ENCODE results near the gene RETREG3. TPM values are rescaled to one million over a fixed set of nuclear protein-coding genes. Genes with fewer than 3 reads are reported as not detected.
"Not testable (repeated sequence)": the region's sequence is repeated elsewhere in the genome, so short reads cannot be mapped to it uniquely, and the experiment has no call there.

Gene RETREG3
- polyA plus RNA-seq, 4 donors, result 38.0 to 58.7 (median 46.7) TPM

DNA sequence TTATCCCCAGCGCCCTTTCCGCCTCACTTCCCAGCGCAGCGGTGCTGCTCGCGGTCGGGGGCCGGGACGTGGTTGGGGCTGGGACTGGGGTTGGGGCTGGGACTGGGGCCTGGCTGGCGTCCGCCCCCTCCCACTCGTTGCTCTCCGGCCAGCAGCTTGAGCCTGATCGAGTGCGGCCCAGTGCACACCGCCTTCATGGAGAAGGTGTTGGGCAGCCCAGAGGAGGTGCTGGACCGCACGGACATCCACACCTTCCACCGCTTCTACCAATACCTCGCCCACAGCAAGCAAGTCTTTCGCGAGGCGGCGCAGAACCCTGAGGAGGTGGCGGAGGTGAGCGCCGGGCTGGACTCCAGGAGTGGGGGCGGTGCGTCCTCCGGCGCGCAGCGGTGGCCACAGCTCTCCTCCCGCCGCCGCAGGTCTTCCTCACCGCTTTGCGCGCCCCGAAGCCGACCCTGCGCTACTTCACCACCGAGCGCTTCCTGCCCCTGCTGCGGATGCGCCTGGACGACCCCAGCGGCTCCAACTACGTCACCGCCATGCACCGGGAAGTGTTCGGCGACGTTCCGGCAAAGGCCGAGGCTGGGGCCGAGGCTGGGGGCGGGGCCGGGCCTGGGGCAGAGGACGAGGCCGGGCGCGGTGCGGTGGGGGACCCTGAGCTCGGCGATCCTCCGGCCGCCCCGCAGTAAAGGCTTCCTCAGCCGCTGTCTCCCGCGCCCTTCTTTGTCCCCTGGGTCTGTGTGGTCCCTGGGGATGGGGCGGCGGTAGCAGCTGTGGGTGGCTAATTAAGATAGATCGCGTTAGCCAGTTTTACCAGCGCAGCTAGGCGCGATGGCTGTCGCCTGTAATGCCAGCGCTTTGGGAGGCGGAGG is 54.7 kb downstream of the RETREG3 start:
- DNase-seq (ENCODE audit: low read depth in 4 of 4, low spot score in 3 of 4), result peak in 3 of 4 donors; percentile 67 to 81 (median 79)

DNA sequence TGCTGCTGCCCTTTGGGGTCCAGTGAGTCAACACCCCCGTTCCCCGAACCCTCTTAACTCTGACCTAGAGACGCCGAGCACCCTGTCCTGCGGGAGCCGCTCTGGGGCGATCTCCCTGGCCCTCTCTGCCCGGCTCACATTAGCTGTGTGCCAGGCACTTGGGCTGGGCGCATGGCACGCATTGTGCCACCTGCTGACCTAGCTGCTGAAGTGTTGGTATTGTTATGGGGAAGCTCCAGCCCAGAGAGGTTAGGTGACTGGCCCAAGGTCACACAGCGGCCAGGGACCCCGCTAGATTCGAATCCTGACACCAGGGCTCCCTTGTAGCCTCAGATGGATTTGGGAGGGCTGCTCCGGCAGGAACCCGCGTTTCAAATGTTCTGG is 55.3 kb downstream of the RETREG3 start:
- DNase-seq (ENCODE audit: low read depth in 4 of 4, low spot score in 3 of 4), result no peak

DNA sequence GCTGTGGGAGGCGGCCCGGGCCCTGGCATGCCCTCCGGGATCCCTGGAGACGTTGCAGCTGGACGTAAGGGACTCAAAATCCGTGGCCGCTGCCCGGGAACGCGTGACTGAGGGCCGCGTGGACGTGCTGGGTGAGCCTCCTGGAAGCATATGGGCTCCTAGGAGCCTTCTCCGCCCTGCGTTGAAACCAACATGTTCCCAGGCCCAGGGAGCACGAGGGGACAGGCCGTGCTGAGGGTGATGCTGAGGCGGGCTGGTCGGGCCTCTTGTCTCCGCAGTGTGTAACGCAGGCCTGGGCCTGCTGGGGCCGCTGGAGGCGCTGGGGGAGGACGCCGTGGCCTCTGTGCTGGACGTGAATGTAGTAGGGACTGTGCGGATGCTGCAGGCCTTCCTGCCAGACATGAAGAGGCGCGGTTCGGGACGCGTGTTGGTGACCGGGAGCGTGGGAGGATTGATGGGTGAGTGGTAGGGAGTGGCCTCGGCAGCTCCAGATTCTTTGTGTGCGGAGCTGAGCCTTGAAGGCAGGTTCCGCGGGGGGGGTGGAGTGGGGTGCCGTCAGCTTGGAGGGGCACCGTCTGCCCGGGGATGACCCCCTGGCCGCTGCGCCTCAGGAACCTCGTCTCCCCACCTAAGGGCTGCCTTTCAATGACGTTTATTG is 55.9 kb downstream of the RETREG3 start:
- no peak for DNase-seq (ENCODE audit: low read depth in 4 of 4, low spot score in 3 of 4)

DNA sequence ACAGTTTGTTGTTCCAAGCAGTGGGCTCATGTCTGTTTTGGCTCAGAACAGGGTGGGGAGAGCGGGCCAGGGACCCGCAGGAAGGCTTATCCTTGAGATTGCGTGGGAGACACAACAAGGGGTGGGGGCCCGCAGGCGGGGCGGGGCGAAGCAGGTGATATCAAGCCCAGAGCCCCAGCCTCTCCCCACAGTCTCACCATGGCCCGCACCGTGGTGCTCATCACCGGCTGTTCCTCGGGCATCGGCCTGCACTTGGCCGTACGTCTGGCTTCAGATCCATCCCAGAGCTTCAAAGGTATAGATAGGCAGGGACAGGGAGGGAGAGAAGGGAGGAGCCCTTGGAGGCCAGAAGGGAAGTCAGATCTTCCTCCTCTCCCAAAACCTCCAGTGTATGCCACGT is 56.4 kb downstream of the RETREG3 start, which contains the start of gene HSD17B1:
TSS of gene HSD17B1 (plus strand) at position 188 of the 400 bp plus-strand sequence. CDS start at position 199, 11 bp downstream.
- DNase-seq (ENCODE audit: low read depth in 4 of 4, low spot score in 3 of 4), result not testable (repeated sequence)

DNA sequence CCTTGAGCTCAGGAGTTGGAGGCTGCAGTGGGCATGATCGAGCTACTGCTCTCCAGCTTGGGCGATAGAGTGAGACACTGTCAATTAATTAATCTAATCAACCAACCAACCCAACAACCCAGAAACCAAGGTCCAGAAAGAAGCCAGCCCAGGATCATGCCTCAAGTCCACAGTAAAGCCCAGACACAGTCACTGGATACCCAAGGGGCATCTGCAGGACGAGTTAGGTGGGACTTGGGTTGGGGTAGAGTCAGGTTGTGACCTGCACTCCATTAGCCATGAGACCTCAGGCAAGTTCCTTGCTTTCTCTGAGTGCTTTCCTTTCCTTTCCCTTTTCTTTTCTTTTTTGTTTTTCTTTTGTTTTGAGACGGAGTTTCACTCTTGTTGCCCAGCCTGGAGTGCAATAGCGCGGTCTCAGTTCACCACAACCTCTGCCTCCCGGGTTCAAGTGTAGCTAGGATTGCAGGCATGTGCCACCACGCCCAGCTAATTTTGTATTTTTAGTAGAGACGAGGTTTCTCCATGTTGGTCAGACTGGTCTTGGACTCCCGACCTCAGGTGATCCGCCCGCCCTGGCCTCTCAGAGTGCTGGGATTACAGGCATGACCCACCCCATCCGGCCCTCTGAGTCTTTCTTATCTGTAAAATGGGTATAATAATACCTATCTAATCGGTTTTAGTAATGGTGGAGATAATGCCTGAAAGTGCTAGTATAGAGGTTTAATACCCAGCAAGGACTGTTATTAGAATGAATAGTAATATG is 60.0 kb downstream of the RETREG3 start:
- DNase-seq (ENCODE audit: low read depth in 4 of 4, low spot score in 3 of 4), result no peak

DNA sequence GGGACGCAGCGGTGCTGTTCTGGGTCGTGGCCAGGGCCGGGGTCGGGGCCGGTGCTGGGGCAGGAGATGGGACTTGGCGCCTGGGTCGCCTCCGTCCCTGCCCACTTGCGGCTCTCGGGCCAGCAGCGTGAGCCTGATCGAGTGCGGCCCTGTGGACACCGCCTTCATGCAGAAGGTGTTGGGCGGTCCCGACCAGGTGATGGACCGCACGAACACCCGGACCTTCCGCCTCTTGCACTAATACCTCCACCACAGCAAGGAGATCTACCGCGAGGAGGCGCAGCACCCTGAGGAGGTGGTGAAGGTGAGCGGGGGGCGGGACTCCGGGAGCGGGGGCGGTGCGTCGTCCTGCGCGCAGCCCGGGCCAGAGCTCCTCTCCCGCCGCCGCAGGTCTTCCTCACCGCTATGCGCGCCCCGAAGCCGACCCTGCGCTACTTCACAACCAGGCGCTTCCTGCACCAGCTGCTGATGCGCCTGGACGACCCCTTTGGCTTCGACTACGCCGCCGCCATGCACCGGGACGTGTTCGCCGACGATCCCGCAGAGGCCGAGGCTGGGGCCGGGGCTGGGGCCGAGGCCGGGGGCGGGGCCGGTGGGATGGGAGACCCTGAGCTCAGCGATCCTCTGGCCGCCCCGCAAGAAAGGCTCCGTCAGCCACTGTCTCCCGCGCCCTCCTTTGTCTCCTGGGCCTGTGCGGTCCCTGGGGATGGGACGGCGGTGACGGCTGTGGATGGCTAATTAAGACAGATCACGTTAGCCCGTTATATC is 60.9 kb downstream of the RETREG3 start:
- no peak for DNase-seq (ENCODE audit: low read depth in 4 of 4, low spot score in 3 of 4)

DNA sequence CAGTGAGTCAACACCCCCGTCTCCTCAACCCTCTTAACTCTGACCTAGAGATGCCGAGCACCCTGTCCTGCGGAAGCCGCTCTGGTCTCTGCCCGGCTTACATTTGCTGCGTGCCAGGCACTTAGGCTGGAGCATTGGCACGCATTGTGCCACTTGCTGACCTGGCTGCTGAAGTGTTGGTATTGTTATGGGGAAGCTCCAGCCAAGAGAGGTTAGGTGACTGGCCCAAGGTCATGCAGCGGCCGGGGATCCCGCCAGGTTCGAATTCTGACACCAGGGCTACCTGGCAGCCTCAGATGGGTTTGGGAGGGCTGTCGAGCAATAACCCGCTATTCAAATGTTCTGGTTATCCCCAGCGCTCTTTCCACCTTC is 61.5 kb downstream of the RETREG3 start:
- no peak for DNase-seq (ENCODE audit: low read depth in 4 of 4, low spot score in 3 of 4)

DNA sequence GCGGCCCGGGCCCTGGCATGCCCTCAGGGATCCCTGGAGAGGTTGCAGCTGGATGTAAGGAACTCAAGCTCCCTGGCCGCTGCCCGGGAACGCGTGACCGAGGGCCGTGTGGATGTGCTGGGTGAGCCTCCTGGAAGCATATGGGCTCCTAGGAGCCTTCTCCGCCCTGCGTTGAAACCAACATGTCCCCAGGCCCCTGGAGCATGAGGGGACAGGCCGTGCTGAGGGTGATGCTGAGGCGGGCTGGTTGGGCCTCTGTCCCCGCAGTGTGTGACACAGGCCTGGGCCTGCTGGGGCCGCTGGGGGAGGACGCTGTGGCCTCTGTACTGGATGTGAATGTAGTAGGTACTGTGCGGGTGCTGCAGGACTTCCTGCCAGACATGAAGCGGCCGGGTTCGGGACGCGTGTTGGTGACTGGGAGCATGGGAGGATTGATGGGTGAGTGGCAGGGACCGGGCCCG is 62.1 kb downstream of the RETREG3 start:
- DNase-seq (ENCODE audit: low read depth in 4 of 4, low spot score in 3 of 4), result no peak

DNA sequence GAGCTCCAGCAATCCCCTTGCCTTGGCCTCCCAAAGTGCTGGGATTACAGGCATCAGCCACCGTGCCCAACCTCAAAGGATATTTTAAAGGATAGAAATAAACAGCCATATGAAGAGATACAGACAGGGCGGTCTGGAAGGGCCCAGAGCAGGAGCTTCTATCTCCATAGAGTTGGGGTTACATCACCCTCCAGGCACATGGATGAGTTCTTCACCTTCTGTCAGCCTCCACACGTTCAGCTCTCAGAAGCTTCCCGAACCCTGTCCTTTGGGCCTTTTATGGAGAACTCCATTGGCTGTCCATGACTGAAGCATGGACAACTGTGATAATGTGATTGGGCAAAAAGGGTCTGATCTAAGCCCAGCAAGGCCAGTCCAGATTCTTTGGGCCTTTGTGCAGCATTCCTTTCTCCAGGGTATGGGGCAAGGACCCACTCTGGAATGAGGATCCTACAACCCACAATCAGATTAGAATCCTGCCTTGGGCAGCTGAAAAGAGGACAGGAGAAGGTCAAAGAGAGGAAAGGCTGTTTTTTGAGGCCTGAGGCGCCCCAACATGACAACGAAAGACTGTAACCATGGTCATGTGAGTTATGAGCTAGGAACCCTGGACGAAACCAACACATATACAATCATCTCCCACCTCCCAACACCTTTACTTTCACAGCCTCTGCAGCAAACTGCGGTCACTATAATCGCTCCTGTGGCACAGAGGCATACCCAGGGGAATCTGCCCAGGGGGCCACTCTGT is 63.2 kb downstream of the RETREG3 start:
- DNase-seq (ENCODE audit: low read depth in 4 of 4, low spot score in 3 of 4), result not testable (repeated sequence)

DNA sequence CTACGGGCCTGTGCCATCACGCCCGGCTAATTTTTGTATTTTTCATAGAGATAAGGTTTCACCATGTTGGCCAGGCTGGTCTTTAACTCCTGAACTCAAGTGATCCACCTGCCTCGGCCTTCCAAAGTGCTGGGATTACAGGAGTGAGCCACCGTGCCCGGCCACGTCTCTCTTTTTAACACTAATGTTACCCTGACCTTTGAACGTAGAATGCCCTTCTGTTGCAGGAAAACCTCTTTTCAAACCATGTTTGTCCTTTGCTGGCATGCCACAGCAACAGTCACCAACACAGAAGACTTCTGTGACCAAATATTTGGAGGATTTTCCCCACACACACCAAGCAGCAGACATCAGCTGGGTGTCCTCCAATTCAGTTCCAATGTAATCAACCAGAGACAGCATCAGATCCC is 64.3 kb downstream of the RETREG3 start:
- no peak for DNase-seq (ENCODE audit: low read depth in 4 of 4, low spot score in 3 of 4)

DNA sequence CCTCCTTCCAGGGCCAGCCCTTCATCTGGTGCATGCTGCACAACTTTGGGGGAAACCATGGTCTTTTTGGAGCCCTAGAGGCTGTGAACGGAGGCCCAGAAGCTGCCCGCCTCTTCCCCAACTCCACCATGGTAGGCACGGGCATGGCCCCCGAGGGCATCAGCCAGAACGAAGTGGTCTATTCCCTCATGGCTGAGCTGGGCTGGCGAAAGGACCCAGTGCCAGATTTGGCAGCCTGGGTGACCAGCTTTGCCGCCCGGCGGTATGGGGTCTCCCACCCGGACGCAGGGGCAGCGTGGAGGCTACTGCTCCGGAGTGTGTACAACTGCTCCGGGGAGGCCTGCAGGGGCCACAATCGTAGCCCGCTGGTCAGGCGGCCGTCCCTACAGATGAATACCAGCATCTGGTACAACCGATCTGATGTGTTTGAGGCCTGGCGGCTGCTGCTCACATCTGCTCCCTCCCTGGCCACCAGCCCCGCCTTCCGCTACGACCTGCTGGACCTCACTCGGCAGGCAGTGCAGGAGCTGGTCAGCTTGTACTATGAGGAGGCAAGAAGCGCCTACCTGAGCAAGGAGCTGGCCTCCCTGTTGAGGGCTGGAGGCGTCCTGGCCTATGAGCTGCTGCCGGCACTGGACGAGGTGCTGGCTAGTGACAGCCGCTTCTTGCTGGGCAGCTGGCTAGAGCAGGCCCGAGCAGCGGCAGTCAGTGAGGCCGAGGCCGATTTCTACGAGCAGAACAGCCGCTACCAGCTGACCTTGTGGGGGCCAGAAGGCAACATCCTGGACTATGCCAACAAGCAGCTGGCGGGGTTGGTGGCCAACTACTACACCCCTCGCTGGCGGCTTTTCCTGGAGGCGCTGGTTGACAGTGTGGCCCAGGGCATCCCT is 65.7 kb downstream of the RETREG3 start:
- DNase-seq (ENCODE audit: low read depth in 4 of 4, low spot score in 3 of 4), result no peak

DNA sequence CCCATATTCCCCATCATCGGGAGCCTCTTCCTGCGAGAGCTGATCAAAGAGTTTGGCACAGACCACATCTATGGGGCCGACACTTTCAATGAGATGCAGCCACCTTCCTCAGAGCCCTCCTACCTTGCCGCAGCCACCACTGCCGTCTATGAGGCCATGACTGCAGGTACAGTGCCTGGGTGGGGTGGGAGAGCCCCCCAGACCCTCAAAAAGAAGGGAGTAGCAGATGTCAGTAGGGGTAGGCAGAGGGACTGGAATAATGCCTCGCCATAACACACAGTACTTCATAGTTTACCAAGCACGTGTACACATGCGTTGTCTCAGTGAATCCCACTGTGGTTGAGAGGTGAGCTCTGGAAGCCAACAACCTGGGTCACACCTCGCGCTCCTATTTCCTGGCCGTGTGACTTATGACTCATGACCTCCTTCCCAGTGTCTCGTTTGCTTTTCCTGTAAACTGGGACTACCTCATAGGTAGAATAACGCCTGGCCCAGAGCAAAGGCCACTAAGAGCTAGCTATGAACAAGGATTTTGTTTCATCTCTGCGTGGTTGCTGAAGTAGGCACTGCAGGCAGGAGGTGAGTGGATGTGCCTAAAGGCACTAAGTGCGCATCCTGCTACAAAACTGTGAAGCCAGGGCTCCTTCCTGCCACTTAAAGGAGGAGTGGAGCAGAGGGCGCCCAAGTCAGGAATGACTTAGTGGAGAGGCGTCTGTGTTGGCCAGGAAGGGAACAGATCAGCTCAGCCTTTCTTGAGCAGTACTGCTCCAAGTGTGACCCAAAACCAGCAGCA is 67.9 kb downstream of the RETREG3 start:
- no peak for DNase-seq (ENCODE audit: low read depth in 4 of 4, low spot score in 3 of 4)

DNA sequence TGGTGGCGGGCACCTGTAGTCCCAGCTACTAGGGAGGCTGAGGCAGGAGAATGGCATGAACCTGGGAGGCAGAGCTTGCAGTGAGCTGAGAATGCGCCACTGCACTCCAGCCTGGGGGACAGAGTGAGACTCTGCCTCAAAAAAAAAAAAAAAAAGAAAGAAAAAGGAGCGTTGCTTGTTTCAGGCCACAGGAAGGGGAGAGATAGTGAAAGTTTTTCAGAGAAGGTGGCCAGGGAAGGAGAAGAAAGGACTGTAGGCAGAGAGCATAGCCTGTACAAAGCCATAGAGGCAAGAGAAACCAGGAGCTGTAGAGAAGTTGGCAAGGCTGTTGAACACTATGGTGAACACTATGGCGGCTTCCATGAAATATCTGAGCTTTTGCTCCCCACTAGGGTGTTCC is 68.6 kb downstream of the RETREG3 start:
- DNase-seq (ENCODE audit: low read depth in 4 of 4, low spot score in 3 of 4), result not testable (repeated sequence)

DNA sequence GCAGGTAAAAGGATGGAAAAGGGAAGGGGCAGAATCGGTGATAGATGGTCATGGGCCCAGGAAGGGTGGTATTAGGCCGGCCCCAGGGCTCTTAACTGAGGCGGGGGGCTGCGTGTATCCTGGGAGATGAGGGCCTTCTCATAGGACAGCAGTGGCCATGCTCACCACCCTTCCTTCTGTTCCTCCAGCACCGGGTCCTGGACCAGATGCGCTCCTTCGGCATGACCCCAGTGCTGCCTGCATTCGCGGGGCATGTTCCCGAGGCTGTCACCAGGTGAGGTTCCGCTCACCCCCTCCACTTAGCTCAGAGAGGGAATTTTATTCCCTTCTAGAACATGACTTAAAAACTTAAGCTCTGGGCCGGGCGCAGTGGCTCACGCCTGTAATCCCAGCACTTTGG is 70.7 kb downstream of the RETREG3 start:
- no peak for DNase-seq (ENCODE audit: low read depth in 4 of 4, low spot score in 3 of 4)

DNA sequence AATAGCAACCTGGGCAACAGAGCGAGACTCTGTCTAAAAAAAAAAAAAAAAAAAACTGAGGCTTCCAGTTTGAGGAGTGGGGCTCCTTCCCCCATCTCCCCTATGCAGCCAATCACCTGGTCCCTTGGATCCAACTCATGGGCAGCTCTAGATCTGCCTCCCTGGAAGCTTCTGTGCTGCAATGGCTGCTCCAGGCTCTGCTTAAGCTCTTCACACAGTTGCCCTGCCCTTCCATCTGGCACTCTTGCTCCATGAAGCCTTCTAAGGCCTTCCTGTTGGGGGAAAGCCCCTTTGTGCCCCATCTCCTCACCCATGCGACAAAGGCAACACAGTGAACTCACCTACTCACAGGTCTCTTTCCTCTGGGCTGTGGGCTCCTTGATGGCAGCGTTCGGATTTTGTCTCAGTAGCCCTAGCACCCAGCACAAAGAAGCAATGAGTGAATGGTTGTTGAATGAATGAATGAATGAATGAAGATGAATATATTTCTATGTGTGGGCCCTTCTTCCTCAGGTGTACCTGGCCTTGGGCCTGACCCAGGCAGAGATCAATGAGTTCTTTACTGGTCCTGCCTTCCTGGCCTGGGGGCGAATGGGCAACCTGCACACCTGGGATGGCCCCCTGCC is 71.2 kb downstream of the RETREG3 start:
- no peak for DNase-seq (ENCODE audit: low read depth in 4 of 4, low spot score in 3 of 4)

DNA sequence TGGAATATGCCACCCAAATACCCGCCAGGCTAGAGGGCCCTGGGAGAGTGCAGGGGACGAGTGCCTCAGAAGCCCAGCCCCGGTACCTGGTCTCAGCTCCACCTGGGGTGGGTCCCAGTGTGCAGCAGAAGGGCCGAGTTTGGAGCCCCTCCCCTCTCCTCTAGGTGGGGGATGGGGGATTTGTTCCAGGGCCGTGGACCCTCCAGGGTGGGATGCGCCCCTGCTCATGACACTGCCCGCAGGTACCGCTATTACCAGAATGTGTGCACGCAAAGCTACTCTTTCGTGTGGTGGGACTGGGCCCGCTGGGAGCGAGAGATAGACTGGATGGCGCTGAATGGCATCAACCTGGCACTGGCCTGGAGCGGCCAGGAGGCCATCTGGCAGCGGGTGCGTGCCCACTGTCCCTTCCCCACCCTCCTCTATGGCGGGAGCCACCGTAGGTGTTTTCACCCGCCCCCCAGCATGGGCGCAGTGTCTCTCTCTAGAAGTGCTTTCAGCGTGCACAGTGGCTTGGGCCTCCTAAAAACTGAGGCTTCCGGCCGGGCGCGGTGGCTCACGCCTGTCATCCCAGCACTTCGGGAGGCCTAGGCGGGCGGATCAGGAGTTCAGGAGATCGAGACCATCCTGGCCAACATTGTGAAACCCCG is 71.9 kb downstream of the RETREG3 start:
- no peak for DNase-seq (ENCODE audit: low read depth in 4 of 4, low spot score in 3 of 4)

Measured in left renal pelvis (tissue), 4 donors.